Forelimb muscle (tissue), 1 donor: ENCODE results near the gene ABCC8. TPM values are rescaled to one million over a fixed set of nuclear protein-coding genes. Genes with fewer than 3 reads are reported as not detected.
"Not testable (repeated sequence)": the region's sequence is repeated elsewhere in the genome, so short reads cannot be mapped to it uniquely, and the experiment has no call there.

Source experiments
- DNase-seq: peaks from one replicate; pipeline ENCODE4 v3.0.0-alpha.2; 2013; ENCODE audit warnings: low read depth
- polyA plus RNA-seq: library from polyadenylated mRNA; unstranded; fragments of 120-200 nt; gene quantifications from one replicate; pipeline ENCODE4 v1.2.1, GENCODE V29; 2013; ENCODE audit not compliant: insufficient read length

The ABCC8 gene
- polyA plus RNA-seq, 1 donor: 1.8 TPM

DNA sequence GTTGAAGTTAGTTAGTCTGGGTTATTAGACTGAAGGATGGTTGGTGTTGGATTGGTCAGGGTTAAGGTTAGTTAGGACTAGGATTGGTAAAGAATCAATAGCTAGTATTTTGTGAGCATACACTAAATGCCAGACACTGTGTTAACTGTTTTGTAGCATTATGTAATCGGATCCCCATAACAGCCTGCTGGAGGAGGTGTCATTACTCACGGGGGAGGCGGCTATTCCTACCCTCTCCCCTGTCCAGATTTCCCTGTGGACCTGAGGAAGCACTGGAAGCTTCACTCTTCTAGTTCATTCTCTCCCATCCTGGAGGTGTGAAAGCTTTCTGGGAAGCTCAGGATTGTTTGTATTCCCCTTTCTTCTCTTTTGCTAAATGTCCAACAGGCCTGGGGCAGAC, 47.7 kb downstream of the ABCC8 start:
- no peak for DNase-seq

GRCh38 chr11:17428261-17428660, 48.4 kb downstream of the ABCC8 start:
- DNase-seq: no peak

DNA sequence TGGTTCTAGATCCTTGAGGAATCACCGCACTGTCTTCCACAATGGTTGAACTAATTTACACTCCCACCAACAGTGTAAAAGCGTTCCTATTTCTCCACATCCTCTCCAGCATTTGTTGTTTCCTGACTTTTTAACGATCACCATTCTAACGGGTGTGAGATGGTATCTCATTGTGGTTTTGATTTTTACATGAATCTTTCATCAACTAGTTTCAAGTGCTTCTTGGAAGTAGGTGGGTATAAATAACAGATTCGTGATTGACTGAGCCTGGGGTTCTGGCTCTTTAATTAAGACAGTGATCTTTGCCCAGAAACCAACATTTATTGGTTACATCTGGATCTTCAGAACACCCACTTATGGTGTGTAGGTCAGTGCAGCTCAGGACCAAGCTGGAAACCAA, 50.4 kb downstream of the ABCC8 start:
- not testable (repeated sequence) for DNase-seq

DNA sequence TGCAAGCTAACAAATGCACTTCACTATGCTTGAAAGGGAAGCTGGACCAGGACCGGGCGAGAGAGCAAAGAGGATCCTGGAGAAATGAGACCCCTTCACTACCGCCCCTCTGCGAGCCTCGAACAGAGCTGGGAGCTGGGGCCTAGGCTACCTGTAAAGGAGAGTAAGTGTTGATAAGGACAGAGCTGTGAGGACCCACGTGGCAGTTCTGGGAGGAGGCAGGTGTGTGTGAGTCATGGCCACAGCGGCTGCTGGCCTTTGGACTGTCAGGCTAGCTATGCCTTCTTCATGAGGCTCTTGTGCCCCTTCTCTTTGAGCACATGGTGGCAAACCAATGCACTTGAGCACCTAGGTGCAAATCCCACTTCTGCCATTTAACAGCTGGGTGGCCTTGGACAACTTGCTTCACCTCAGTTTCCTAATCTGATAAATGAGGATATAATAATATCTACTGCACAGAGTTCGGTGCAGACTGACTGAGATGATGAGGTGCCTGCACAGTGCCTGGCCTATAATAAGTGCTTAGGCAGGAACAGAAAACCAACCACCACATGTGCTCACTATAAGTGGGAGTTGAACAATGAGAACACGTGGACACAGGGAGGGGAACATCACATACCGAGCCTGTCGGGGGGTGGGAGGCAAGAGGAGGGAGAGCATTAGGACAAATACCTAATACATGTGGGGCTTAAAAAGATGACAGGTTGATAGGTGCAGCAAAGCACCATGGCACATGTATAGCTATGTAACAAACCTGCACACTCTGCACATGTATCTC, 52.9 kb downstream of the ABCC8 start:
- DNase-seq: no peak

DNA sequence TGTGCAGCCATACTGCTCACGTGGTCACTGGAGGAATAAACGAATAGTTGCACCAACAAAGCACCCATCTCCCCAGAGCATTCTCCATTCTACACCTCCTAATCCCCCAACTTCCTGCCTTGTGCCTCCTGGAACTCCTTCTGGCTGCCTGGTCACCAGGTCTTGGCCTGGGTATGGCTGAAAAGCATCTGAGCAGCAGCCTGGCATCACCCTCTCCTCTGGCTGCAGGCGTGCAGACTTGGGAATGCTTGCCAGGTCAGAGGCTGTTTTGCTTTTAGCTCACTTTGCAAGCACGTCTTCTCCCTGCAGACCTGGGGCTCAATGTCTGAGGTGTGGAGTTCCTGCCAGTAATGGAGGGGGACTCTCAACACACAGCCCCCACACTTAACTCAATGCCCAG, 54.9 kb downstream of the ABCC8 start:
- DNase-seq: no peak

- no peak for DNase-seq
Measured at GRCh38 chr11:17418444-17419081, 58.1 kb downstream of the ABCC8 start.

DNA sequence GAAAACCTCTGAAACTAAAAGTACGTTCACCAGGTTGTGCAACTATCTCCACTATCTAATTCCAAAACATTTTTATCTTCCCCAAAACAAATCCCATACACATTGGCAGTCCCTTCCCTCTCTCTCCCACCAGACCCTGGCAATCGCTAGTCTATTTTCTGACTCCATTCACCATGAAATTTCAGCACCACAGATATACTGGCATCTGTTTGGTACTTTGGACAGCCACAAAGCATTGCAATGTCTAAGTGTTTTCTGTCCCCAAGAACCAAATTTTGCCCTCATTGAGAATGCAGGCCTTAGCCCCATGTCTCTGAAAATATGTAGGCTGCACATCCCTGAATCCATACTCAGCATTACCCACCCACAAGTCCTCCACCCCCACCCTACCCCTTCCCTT, 60.2 kb downstream of the ABCC8 start:
- no peak for DNase-seq

GRCh38 chr11:17415523-17416104, 61.0 kb downstream of the ABCC8 start:
- no peak for DNase-seq

- DNase-seq: no peak
Measured at GRCh38 chr11:17414992-17415391, 61.7 kb downstream of the ABCC8 start.

- no peak for DNase-seq
Measured at GRCh38 chr11:17414317-17414737, 62.3 kb downstream of the ABCC8 start.

- no peak for DNase-seq
Measured at GRCh38 chr11:17413414-17414316, 63.0 kb downstream of the ABCC8 start.

GRCh38 chr11:17412488-17413180, 64.0 kb downstream of the ABCC8 start:
- no peak for DNase-seq

GRCh38 chr11:17411418-17411817, 65.2 kb downstream of the ABCC8 start:
- DNase-seq: no peak

- no peak for DNase-seq
Measured at GRCh38 chr11:17410606-17411379, 65.9 kb downstream of the ABCC8 start.

- DNase-seq: no peak
Measured at GRCh38 chr11:17408641-17409040, 68.0 kb downstream of the ABCC8 start.

DNA sequence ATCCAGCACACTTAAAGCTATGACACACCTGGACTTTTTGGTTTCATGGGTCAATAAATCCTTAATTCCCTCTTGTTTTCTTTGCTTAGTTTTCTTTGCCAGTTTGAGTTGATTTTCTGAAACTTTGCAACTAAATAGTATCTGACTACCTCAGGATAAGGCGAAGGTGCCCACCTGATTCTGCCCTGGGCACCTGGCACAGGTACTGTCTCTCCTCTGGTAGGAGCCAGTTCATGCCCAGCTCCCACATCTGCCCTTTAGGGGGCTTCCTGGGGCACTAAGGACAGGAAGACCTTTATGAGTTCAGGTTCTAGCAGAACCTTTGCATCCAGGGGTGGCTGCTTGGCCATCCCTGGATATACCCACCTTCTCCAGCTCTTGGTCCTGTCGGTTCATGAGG, 68.6 kb downstream of the ABCC8 start:
- DNase-seq: no peak

- no peak for DNase-seq
Measured at GRCh38 chr11:17407575-17407974, 69.1 kb downstream of the ABCC8 start.

- no peak for DNase-seq
Measured at GRCh38 chr11:17406818-17407149, 69.9 kb downstream of the ABCC8 start.

- no peak for DNase-seq
Measured at GRCh38 chr11:17406082-17406817, 70.4 kb downstream of the ABCC8 start.
